ENCODE measurements around the gene SLC25A21. TPM values are rescaled to one million over a fixed set of nuclear protein-coding genes. Genes with fewer than 3 reads are reported as not detected.

The SLC25A21 gene
- total and polyA plus RNA-seq, 2 of the 13 experiments (the other 11 are each of a cell fraction or from before 2014, with no cell fraction given): 1.9 to 2.9 TPM

- TF ChIP-seq ARID5B (CRISPR knock-in tag; IDR thresholded peaks at IDR 0.05) (peak; percentile 87), PITX1 (CRISPR knock-in tag; IDR thresholded peaks at IDR 0.05) (peak; percentile 92), ZNF619 (CRISPR knock-in tag; IDR thresholded peaks at IDR 0.05) (peak; percentile 100), ZSCAN29 (CRISPR knock-in tag; conservative IDR thresholded peaks at IDR 0.05) (peak; percentile 96), ZFP41 (CRISPR knock-in tag; IDR thresholded peaks at IDR 0.05; ENCODE audit: borderline replicate concordance) (peak; percentile 98), TCF12 (IDR thresholded peaks at IDR 0.05) (no peak), TCF12 (CRISPR knock-in tag; IDR thresholded peaks at IDR 0.05) (peak; percentile 98), GTF3A (CRISPR knock-in tag; conservative IDR thresholded peaks at IDR 0.05) (peak; percentile 97; the same call in 1 of the 2 replicates), NR0B2 (CRISPR knock-in tag; IDR thresholded peaks at IDR 0.05) (peak; percentile 99), ZBTB20 (CRISPR knock-in tag; IDR thresholded peaks at IDR 0.05; ENCODE audit: borderline replicate concordance, low read depth) (peak; percentile 96), HMGA1 (CRISPR knock-in tag; conservative IDR thresholded peaks at IDR 0.05) (no peak), ZNF761 (CRISPR knock-in tag; conservative IDR thresholded peaks at IDR 0.05) (peak; percentile 100), SATB2 (CRISPR knock-in tag; IDR thresholded peaks at IDR 0.05) (peak; percentile 96), ZFP37 (CRISPR knock-in tag; IDR thresholded peaks at IDR 0.05; ENCODE audit: borderline replicate concordance) (peak; percentile 90), ZNF101 (CRISPR knock-in tag; IDR thresholded peaks at IDR 0.05; ENCODE audit: borderline replicate concordance, low read depth) (peak; percentile 98), XBP1 (CRISPR knock-in tag; IDR thresholded peaks at IDR 0.05) (peak; percentile 42), ZNF530 (CRISPR knock-in tag; IDR thresholded peaks at IDR 0.05; ENCODE audit: low read depth) (peak; percentile 95), ZNF776 (CRISPR knock-in tag; IDR thresholded peaks at IDR 0.05) (peak; percentile 99), CAMTA2 (CRISPR knock-in tag; IDR thresholded peaks at IDR 0.05; ENCODE audit: borderline replicate concordance) (peak; percentile 99), IKZF5 (CRISPR knock-in tag; IDR thresholded peaks at IDR 0.05) (peak; percentile 97)
Measured at GRCh38 chr14:37172024-37172869, at the start of gene SLC25A21 (continued).
